ENCODE measurements around the gene ZSWIM4. TPM values are rescaled to one million over a fixed set of nuclear protein-coding genes. Genes with fewer than 3 reads are reported as not detected.
A peak's percentile ranks its signal among the peaks of the same experiment; 100 is the strongest.

Gene ZSWIM4
- total and polyA plus RNA-seq, 2 experiments from 2014 or later = 13.0 to 29.8 TPM

GRCh38 chr19:13817018-13817614 lies 21.9 kb downstream of the ZSWIM4 start:
- Histone ChIP-seq H3K27ac (no peak overlapping the region), H3K4me1 (ENCODE audit: low read depth) (no peaks in the 10 kb centered on the region), H3K27me3 (no peaks in the 10 kb centered on the region), H3K9me3 (ENCODE audit: low read depth) (no peaks in the 10 kb centered on the region), H3K4me3 (peak overlapping the region; percentile 7), H3K36me3 (peaks cover 7% of the 10 kb centered on the region)
- DNase-seq (ENCODE audit: low read depth in 1 of 2, low spot score in 1 of 2) = peak in 1 of 2 donors; percentile 76
- TF ChIP-seq CTCF (IDR thresholded peaks at IDR 0.05; ENCODE audit: low read depth, low read length) = no peak

GRCh38 chr19:13817615-13818371 lies 22.6 kb downstream of the ZSWIM4 start:
- no peak overlapping the region for H3K27ac ChIP-seq
- peaks cover 7% of the 10 kb centered on the region for H3K36me3 ChIP-seq
- no peaks in the 10 kb centered on the region for H3K4me1 ChIP-seq (ENCODE audit: low read depth)
- DNase-seq (ENCODE audit: low read depth in 1 of 2, low spot score in 1 of 2) = peak in 1 of 2 donors; percentile 82
- TF ChIP-seq CTCF (IDR thresholded peaks at IDR 0.05; ENCODE audit: low read depth, low read length) = no peak
- no peaks in the 10 kb centered on the region for H3K27me3 ChIP-seq
- H3K9me3 ChIP-seq (ENCODE audit: low read depth) = no peaks in the 10 kb centered on the region
- peak overlapping the region; percentile 7 for H3K4me3 ChIP-seq

GRCh38 chr19:13819238-13819637 lies 24.0 kb downstream of the ZSWIM4 start:
- TF ChIP-seq CTCF (IDR thresholded peaks at IDR 0.05; ENCODE audit: low read depth, low read length) = no peak
- H3K27ac ChIP-seq = no peak overlapping the region
- H3K9me3 ChIP-seq (ENCODE audit: low read depth) = no peaks in the 10 kb centered on the region
- no peak overlapping the region for H3K4me3 ChIP-seq
- DNase-seq (ENCODE audit: low read depth in 1 of 2, low spot score in 1 of 2) = no peak
- no peaks in the 10 kb centered on the region for H3K4me1 ChIP-seq (ENCODE audit: low read depth)
- no peaks in the 10 kb centered on the region for H3K27me3 ChIP-seq
- peaks cover 7% of the 10 kb centered on the region for H3K36me3 ChIP-seq

- peaks cover 9% of the 10 kb centered on the region for H3K36me3 ChIP-seq
- H3K27ac ChIP-seq = no peak overlapping the region
- H3K4me3 ChIP-seq = no peak overlapping the region
- H3K27me3 ChIP-seq = no peaks in the 10 kb centered on the region
- H3K4me1 ChIP-seq (ENCODE audit: low read depth) = no peaks in the 10 kb centered on the region
- DNase-seq (ENCODE audit: low read depth in 1 of 2, low spot score in 1 of 2) = no peak
- H3K9me3 ChIP-seq (ENCODE audit: low read depth) = no peaks in the 10 kb centered on the region
- TF ChIP-seq CTCF (IDR thresholded peaks at IDR 0.05; ENCODE audit: low read depth, low read length) = no peak
Observed at GRCh38 chr19:13821292-13821691, 26.0 kb downstream of the ZSWIM4 start.

- H3K9me3 ChIP-seq (ENCODE audit: low read depth) = no peaks in the 10 kb centered on the region
- peaks cover 9% of the 10 kb centered on the region for H3K36me3 ChIP-seq
- H3K27ac ChIP-seq = no peak overlapping the region
- TF ChIP-seq CTCF (IDR thresholded peaks at IDR 0.05; ENCODE audit: low read depth, low read length) = no peak
- no peaks in the 10 kb centered on the region for H3K4me1 ChIP-seq (ENCODE audit: low read depth)
- no peak for DNase-seq (ENCODE audit: low read depth in 1 of 2, low spot score in 1 of 2)
- no peak overlapping the region for H3K4me3 ChIP-seq
- H3K27me3 ChIP-seq = no peaks in the 10 kb centered on the region
Observed at GRCh38 chr19:13823256-13823655, 28.0 kb downstream of the ZSWIM4 start.
